ENCODE measurements around the gene RPS19.

The RPS19 gene

GRCh38 chr19:41859618-41860418, at the start of gene RPS19:
RPS19 (plus strand) TSS chr19:41860255; CDS start chr19:41860775, 520 bp downstream.
- DNase-seq, result peak; percentile 98

GRCh38 chr19:41810301-41810700, 49.8 kb upstream of the RPS19 start:
- DNase-seq, result no peak

GRCh38 chr19:41811036-41811435, 49.0 kb upstream of the RPS19 start:
- DNase-seq, result no peak

GRCh38 chr19:41811981-41812380, 48.1 kb upstream of the RPS19 start:
- no peak for DNase-seq

GRCh38 chr19:41813911-41814310, 46.1 kb upstream of the RPS19 start:
- no peak for DNase-seq

- no peak for DNase-seq
Observed at GRCh38 chr19:41815301-41815700, 44.8 kb upstream of the RPS19 start.

- no peak for DNase-seq
Observed at GRCh38 chr19:41816761-41817160, 43.3 kb upstream of the RPS19 start.

- peak; percentile 33 for DNase-seq
Observed at GRCh38 chr19:41821003-41821735, 38.9 kb upstream of the RPS19 start.

- no peak for DNase-seq
Observed at GRCh38 chr19:41837981-41838708, 21.9 kb upstream of the RPS19 start.

- no peak for DNase-seq
Observed at GRCh38 chr19:41839211-41839610, 20.8 kb upstream of the RPS19 start.

- DNase-seq, result no peak
Observed at GRCh38 chr19:41843371-41843770, 16.7 kb upstream of the RPS19 start.

- DNase-seq, result no peak
Observed at GRCh38 chr19:41844601-41845000, 15.5 kb upstream of the RPS19 start, which contains the start of gene LYPD4. LYPD4 (minus strand) TSS chr19:41844683; CDS start chr19:41839285, 5,398 bp downstream.

- no peak for DNase-seq
Observed at GRCh38 chr19:41845001-41845050, 15.2 kb upstream of the RPS19 start, which contains the start of gene DMRTC2. DMRTC2 (plus strand) TSS chr19:41845042; CDS start chr19:41847429, 2,387 bp downstream.

GRCh38 chr19:41845051-41845590, 14.9 kb upstream of the RPS19 start:
- DNase-seq, result no peak

- no peak for DNase-seq
Observed at GRCh38 chr19:41847351-41848105, 12.5 kb upstream of the RPS19 start.

GRCh38 chr19:41848666-41849065, 11.4 kb upstream of the RPS19 start:
- no peak for DNase-seq

- DNase-seq, result no peak
Observed at GRCh38 chr19:41849067-41849466, 11.0 kb upstream of the RPS19 start.

- DNase-seq, result no peak
Observed at GRCh38 chr19:41850381-41850780, 9.7 kb upstream of the RPS19 start.

- no peak for DNase-seq
Observed at GRCh38 chr19:41851456-41851855, 8.6 kb upstream of the RPS19 start.

GRCh38 chr19:41853344-41853743, 6.7 kb upstream of the RPS19 start:
- DNase-seq, result no peak

GRCh38 chr19:41853768-41854167, 6.3 kb upstream of the RPS19 start:
- DNase-seq, result no peak

- no peak for DNase-seq
Observed at GRCh38 chr19:41859213-41859617, 840 bp upstream of the RPS19 start.
